HG02852 (cell line): ENCODE measurements around the gene SERPINI1.
A peak's percentile ranks its signal among the peaks of the same experiment; 100 is the strongest.

Experiments used
- ATAC-seq: cut with Tn5 transposase; IDR thresholded peaks from one replicate; pipeline ENCODE4 v1.9.1; 2021; ENCODE audit warnings: mild to moderate bottlenecking, moderate library complexity; ENCODE audit not compliant: unreplicated experiment

The SERPINI1 gene

DNA sequence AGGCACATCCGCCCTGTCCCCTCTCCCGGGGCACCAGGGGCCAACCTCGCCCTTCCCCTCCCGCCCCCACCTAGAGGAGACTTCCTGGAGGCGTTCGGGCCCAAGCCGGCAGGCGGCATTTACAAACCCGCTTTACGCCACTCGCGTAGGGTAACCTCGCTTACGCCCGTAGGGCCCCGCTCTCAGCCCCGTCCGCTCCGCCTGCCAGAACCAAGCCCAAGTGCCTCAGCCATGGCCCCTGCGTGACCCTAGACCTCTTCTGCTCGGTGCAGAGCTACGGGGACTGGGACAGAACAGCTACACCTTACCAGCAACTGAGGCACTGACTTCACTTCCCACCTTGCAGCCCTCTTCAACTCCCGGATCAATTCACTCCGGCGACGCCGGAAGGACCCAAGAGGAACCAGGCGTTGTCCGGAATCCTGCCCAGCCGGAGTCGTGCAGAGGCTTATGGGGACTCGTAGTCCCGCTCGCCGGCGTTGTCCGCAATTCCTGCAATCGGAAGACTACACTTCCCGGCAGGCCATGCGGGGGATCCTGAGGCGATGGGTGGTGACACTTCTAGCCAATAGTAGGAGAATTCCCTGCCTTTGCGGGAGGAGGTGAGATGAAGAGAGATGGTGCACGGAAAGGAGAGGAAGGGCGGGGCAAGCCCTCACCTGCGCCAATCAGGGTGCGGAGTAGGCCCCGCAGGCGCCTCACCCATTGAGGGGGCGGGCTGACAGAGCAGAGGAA lies 856 bp upstream of the SERPINI1 start, which contains the start of gene PDCD10:
TSS of gene PDCD10 (minus strand) at position 395 of the 735 bp plus-strand sequence. CDS start 14,735 bp downstream, outside the sequence.
- ATAC-seq: peak; percentile 84

DNA sequence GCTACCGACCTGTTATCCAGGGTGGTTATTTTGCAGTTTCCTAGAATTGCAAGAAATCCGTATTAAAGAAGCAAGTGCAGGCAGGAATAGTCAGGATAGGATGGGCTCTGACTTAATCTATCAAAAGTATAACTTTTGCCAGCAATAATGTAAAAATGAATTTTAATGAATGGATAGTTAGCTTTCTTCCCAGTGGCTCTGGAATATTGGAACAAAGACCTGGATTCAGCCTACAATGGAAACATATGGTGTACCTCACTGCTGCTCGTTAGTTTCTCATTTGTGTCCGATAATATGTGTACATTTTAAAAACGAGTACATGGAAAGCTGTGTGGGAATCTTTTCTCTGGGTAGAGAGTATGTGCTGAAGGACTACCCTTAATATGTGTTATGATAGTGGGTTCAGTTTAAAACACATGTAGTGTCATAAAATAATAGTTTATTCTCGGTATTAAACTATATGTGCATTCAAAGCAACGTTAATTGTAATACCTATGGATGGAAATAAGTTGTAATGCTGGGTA lies 805 bp downstream of the SERPINI1 start:
- no peak for ATAC-seq

DNA sequence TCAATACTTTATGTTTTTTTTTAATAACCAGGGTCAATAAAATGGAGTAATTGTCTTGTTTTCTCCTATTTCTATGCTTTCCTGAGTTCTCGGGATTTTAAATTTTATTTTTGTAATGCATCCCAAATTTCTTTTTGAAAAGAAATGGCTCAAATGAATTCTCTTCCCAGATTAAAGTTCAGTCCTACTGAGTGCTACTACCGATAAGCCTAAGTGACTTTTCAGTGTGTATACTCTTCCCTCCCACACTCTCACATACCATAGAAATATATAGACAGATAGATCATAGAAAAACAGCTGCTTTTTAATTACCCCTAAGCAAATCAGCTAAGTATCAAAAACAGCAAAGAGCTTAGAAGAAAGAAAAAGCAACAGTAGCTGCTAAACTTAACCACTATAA lies 1.5 kb downstream of the SERPINI1 start:
- no peak for ATAC-seq

DNA sequence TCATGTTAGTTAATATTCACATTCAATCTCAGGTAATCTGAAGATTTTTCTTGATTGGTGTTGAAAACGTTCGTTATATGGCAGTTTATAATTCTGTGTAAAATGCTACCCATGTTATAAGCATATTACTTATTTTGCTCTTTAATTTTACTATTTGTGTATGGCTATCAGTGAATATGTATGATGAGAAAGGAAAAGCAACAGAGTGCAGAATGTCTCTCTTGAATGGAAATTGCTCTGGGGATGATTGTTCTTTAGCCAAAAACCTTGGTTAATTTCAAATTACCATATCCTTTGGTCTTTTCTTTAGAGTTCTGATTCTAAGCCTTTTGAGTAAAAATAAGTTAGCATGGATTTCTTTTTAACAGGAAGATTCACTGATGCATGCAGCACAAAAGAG lies 2.5 kb downstream of the SERPINI1 start:
- no peak for ATAC-seq

DNA sequence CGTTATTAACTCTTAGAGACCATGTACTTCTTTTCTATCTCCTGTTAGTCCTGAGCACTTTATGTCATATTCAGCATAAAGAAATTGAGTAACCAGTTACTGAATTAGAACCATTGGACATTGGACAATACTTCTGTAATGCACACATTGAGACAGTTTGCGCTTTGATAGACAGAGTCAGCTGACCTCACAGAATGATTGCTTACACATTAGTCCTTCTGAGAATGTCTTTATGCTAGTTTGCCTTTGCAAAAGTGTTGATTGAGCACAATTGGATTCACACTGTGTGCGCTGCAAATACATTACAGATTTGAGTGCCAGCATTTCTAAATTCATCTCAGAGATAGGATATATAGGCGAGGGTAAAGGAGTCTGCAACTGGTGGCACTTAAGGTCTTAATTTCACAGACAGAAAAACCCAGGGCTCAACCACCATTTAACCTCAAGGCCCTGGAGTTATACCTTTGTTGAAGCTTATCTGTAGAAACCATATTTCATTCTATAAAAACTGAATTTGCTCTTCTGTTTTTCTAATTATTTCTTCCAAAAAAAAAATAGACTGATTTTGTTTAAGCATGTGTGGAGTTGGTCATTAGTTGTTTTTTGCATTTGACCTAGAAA lies 3.8 kb downstream of the SERPINI1 start:
- ATAC-seq: no peak

DNA sequence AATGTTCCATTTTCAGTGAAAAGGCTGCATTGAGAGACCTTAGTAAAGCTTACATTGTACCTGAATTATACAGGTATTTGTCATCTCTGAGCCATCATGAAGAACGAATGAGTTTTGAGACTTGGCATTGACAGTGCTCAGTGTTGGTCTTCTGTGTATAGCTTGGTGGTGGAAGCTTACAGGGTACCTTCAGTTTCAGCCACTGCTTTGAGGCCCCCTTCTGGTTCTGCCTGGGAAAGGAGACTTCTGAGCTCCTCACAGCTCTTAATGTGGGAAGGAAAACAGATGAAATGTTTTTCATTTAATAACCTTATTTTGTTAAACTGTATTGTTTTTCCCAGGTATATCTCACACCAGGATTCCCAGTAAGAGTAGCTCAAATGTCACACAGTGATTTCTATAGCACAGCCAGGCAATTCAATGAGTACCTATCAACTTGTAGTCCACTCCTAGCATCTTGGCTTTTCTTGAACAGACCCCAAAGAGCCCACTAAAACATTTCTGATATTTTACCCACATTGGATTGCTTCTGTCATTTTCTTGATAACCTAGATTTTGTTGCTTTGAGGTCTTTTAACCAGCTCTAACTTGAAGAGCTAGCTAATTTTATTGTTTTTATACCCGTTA lies 5.6 kb downstream of the SERPINI1 start:
- ATAC-seq: peak; percentile 93

DNA sequence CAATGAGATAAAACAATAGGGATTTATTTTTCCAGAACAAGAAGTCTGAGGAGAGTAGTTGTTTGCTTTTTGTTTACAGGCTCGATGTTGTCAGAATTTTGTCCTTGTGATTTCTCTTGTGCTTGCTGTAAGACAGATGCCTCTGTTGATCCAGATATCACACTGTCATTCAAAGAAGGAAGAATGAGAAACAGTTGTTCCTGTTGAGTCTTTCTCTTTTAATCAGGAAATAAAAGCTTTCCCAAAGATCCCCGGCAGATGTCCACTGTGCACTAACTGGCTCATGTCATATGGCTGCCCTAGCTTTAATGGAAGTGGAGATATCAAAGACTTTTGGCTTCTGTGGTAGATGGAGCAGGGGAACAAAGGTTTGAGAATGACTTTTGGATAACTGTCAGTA lies 6.8 kb downstream of the SERPINI1 start:
- no peak for ATAC-seq

DNA sequence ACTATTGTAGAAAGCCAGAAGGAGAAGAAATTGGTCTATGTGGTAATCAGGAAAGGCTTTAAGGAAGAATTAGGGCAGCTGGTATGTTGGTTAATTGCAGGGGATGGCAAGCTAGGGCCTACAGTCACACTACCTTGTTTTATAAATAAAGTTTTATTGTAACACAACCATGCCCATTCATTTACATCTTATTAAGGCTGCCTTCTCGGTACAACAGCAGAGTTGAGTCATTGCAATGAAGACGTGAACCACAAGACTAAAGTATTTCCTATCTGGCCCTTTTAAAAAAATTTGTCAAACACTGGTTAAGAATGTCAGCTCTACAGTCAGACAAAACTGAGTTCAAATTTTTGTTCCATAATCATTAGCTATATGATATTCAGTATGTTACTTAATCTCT lies 8.3 kb downstream of the SERPINI1 start:
- no peak for ATAC-seq

DNA sequence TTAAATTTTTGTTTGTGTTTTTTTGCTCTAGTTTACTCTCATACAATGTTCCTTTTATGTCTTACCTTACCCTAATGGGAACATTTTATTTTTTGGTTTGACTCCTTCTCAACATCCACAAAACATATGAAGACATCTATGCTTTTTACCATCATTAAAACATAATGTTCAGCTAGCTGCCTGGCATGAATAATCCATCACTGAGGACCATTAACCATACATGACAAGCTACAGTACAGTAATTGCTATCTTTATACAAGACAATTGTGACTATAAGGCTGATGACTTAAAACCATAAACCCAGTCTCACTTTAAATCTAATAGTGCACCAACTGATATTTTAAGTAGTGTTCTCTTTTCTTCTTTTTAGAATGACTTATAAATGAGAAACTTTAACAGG lies 13.7 kb downstream of the SERPINI1 start:
- no peak for ATAC-seq

DNA sequence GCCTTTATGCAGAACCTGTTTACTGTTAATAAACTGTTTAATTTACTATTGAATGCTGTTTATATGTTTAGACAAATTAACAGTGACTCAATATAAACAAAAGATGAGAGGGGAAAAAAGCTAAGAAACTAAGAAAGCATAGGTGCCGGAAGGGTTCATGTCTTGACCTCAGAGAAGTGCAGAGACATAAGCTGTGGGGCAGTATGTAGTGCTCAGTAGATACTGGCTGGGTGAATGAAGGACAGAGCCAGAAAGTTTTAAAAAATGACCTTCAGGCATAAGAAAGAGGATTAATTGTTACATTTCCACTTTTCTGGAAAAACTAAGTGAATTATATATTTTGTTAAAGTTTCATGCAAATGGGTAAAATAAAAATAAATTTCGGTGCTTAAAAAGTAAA lies 14.2 kb downstream of the SERPINI1 start:
- no peak for ATAC-seq

DNA sequence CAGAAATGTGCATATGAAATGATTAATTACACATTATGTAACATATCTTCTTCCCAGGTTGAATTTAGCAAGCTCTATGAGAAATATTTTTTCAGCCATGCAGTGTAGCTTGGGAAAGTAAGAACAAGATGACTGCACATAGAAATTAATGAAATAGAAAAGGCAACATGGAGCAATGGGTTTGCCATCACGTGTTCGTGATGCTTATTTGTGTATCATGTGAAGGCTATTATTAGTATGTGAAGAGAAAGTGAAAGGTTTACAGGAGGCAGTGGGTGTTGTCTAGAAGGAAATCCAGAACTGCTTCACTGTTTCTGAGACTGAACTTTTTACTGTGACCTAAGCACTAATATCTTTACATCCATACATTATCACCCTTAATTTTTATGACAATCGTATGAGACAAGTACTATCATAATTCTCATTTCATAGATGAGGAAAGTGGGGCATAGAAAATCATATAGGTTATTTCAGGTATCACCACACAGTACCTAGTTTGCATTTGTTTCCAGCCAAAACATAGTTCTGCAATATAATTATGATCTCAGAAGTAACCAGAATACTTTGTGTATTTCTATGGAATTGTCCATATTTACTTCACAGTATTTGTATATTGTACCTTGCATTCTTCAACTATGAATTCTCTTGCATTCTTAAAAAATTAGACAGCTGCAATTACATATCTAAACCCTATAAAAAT lies 14.9 kb downstream of the SERPINI1 start:
- peak; percentile 99 for ATAC-seq

DNA sequence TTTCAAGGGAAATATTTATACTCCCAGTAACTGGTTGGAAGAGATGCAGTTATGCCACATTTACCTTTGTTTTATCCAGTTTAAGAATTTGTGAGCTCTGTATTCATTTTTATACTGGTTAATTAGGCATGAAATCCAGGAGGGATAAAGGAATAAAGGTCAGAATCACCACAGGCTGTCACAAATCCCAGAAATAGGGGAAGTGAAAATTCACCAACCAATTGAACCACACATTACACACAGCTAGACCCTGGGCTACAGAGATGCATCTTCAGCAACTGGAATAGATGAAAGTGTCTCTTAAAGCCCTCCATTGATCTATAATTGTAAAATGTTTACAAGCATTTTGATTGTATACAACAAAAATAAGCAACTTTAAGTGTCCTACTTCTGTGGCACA lies 18.5 kb downstream of the SERPINI1 start:
- no peak for ATAC-seq

DNA sequence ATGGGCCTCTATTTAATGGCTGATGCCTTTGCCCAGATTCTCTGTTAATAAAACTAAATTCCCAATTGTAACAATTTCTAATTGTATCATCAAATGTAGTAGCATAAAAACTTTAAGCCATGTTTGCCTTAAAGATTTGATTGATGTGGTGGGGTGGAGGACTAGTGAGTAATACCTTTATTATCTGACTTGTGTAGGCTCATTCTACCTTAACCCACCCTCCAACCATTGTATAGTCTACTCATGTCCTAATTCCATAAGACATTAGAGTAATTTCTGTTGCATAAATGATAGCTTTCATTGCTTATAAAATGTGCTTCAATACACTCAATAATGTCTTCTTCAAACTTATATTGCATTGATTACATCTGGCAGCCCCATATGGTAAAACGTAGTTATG lies 25.8 kb downstream of the SERPINI1 start:
- no peak for ATAC-seq

DNA sequence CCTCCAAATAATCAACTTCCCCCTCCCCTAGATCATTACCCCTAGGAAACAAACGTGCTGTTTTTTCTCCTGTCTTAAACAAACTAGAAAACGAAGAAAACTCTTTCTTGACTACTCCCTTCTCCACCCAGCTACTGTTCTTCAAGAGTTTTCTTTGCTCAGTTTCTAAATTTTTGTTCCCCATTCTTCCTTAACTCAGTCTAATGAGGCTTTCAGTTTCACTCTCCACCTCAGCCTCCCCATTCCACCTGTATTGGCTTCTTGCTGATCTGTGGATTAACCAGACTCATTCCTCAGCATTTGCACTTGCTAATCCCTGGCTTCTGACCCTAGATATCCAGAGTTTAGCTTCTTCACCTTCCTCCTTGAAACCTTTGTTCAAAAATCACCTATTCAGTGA lies 26.8 kb downstream of the SERPINI1 start:
- ATAC-seq: no peak

DNA sequence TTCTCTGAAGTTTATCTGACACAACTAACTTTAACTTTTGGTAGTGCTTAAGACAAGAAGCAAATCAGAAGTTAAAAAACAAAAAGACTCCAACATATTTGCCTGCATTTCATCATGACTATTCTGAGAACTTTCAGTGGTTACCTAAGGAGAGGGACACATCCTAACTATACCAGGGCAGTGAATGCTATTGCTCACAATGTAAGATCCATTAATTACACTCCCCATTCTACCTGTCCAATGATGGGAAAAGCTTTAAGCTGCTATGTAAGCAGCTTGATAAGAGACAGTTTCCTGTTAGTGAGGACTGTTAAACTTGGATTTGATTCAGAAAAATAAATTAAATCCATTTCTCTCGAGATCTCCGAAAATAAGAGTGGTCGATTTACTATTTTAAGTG lies 37.5 kb downstream of the SERPINI1 start:
- peak; percentile 30 for ATAC-seq

DNA sequence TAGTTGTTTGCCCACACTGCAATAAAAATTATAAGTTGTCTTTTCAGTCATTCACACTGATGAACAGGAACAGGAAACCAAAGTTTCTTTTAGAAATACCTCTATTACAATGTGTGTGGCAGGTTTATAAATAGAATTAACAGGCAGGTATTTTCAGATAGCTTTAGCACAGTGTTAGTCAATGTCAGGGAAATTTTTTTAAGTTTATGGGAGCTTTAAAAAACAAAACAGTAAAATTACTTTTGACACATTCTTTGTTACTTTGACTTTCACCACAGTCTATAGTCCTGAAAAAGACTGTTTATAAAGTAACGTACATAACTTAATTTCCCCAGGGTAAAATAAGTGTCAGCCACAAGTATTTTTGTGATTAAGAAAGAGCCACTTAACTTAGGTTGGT lies 38.1 kb downstream of the SERPINI1 start:
- peak; percentile 77 for ATAC-seq

DNA sequence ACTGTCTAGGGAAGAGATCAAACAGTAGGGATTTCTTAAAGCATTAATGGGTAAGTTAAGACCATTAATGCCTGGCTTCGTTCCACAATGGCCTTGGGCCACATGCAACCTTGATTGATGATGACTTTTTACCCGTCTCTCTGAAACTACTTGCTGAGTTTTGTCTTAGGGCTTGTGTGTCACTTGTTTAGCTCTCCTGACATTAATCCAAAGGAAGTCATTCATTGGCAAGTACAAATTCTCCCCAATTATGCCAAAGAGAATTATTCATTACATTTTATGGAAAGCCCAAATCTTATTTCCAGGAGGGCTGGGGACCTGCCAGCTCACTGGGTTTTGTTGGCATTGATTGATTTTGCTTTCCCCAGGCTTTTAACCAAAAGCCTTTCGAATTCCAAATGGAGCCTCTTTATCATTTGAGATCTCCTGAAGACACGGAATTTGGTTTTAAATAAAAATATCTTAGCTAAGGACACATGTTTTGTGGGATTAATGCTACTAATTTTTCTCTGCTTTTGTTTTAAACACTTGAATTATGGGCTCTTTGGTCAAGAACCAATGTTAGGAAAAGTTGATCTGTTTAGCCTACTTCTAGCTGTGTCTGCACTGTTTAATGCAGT lies 40.7 kb downstream of the SERPINI1 start:
- ATAC-seq: no peak

DNA sequence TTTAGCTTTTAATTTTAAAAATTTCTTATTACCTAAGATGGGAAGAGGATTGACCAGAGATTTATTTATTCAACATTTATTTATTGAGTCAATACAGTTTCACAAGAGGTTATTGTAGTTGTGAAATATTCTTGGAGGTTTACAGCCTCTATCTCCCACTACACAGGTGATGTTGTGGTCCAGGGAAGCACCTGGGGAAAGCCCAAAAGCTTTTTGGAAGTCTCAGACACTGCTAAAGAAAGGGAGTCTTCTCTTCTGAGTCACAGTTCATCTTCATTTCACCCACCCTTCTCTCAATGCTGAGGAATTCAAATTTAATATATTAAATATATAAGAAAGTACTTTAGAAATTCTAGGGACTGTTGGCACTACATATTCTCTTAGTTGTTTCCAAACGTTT lies 41.8 kb downstream of the SERPINI1 start:
- ATAC-seq: peak; percentile 74

DNA sequence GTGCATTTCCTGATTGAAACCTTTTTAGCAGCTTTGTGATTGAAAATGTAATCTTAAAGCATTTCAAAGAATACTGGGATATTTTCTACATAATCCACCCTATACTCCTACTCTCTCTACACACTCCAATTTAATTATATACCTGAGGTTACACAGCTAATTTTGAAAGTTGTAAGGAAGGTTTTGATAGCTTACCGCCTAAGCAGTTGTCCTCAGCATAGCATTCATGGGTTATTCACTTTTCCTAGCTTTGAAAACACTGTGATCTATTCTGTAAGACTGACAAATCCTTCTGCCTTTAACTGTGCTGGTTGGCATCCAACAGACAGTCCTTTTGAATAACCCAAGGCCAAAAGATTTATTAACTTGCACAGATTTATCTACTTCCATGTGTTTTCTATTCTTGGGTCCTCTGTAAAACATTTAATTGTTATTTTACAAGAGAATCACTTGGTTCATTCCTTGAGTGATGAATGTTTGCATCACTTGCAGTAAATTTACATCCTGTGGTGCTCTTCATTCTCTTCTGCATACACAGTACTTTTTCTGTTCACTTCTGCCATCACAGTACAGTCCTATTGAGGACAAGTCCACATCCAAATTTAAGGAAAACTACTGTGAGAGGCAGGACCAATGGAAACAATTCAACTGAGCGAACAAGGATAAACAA lies 44.8 kb downstream of the SERPINI1 start:
- ATAC-seq: no peak

DNA sequence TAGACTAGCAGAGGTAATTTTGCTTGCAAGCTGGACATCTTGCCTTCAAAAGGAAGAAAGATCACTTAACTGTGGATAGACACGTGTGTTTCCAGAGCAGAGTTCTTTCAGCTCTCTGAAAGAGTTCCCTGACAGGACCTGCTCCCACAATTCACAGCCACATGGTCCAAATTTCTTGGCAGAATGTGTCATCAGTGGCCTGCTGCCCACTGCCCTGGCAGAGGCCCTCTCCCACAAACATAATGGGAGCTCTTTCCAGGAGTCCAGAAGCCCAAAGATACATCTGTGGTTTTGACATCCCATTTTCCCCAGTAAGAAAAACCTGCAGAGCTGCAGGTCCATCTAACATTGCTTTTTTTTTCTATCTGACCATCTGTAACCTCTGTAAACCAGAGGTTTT lies 48.3 kb downstream of the SERPINI1 start:
- no peak for ATAC-seq
